HG02973 (cell line): ENCODE results near the gene SMIM12.

Source experiments
- ATAC-seq: cut with Tn5 transposase; IDR thresholded peaks from one replicate; pipeline ENCODE4 v1.9.1; 2021; ENCODE audit warnings: moderate library complexity; ENCODE audit not compliant: unreplicated experiment

The SMIM12 gene

DNA sequence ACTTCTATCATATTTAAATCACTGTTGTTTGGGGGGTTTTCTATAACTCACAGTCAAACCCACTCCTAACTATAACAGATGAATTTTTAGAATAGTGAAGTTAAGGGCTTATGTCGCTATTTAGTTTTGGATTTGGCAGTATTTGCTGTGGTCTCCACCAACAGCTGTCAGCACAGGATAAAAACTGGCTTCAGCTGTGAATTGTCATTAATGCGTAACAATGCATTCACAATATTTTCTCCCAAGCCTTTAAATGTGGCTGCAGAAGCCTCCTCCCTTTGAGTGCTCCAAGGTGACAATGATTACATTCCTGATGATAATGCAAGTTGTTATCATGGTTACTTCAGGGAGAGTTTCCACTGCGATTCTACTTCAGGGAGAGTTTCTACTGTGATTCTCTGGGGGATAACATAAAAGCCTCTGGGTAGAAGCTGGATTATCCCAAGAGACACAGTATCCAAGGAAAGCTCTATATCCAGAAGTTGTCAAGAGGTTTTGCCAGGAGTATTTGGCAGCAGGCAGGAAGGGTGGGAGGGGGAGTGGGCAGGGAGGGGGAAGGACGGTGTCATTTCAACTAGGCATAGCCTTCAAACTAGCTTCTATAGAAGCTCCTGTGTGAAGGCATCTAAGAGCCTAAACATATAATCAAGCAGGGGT lies 14.9 kb upstream of the SMIM12 start:
- no peak for ATAC-seq

DNA sequence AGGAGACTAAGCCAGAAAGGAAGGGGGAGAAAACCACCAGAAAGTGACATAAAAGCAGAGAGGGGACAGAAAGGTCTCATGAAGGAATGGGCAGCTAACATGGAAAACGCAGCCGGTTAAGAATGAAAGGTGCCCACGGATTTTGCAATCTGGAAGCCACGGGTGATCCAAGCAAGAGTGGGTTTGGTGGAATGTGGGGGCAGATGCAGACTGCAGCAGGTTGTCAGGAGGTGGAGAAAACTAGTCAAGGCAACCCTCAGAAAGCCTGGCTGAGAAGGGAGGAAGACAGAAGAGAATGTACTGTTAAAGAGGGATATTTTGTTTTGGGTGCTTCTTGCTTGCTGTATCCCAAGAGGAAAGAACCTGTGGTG lies 12.6 kb upstream of the SMIM12 start:
- no peak for ATAC-seq

DNA sequence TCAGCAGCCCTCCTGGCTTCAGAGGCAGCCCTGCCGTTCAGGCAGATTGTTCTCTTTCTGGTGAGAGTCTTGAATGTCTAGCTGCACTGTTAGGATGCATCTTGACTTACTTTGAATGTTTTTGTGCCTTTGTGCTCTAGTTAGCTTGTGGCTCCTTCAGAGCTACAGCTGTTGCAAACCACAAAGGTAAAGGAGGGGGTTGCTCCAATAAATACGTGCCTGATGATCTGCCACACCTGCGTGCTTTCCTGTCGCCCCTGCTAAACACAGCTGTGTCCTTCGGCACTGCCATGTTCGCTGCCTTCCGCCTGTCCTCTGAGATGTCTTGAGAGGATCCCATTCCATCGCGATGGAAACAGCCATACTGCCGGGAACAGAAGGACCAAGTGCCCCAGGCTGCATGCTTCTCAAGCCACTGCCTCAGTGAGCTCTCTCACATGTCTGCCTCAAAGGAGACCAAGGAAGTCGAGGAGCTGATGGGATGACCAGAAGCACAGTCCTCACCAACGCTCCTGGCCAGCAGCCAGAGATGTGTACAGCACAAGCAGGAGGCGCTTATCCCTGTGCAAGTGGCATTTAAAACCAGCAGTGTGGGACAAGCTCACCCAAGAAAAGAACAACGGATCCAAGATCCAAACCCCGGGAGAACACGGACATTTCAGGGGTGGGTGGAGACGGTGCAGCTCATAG lies 12.0 kb upstream of the SMIM12 start:
- no peak for ATAC-seq

DNA sequence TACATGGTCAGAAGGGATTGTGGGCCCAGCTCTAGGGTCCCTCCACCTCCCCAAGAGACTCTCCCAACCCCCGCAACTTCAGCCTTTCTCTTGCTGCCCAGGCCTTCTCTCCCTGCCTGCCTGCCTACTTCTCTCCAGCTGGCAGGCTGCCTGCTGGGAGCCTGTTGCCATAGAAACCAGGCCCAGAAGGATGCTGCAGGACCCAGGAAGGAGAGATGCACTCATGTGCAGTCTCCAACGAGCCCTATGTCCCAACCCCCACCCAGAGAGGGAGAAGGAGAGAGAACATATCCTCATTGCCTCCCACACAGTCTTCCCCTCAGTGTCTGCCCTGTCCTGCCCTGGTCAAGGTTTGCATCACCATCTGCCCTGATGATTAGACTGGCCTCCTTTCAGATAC lies 10.8 kb upstream of the SMIM12 start:
- no peak for ATAC-seq

DNA sequence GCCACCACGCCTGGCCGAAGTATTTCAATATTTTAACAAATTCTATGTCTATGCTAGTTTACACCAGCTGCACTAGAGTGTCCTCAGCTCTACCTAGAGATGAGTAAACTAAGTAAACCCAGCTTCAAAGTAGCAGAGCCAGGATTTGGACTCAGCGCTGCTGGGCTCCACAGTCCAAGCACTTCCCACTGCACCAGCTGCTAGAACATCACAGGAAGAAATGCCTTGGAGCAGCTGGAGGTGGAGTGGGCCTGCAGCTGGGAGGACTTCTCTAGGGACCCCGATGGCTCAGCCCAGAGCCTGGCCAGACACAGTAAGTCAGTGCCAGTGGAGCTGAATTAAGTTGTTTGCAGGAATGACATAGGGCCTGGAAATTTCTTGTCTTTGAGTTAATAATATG lies 10.2 kb upstream of the SMIM12 start:
- ATAC-seq: no peak

DNA sequence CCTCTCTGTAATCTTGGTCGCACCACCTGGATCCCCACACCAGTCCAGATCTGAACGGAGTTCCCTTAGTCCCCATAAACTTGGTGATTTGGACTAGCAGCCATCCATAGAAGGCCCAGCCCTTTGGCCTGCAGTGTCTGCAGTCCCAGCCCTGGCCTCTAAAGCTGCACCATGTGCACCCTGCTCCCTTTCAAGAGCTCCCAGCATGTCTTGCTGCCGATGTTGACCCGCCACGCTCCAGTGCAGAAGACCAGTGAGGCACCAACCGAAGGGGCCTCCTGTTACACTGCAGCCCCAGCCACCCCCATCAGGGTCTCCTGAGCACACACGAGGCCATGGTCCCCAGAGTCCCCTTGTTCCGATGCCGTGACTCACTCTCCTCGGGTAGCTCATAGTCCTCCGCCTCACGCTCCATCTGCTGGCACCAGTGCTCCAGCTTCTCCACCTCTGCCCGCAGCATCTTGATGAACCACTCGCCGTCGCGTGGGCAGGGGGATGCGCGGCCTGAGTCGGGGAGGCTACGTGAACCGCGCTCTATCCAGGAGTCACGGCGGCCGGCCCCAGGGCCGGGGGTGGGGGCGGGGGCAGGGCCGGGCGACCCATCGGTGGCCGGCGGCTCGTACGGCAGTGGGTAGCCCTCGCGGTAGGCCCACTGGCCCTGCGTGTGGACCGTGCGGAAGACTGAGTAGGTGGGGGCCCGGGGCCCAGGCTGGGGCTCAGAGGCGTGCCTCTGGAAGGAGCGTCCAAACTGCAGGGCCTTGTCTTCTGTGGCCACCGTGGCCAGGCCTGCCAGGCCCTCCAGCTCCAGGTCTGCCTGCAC lies 8.9 kb upstream of the SMIM12 start:
- no peak for ATAC-seq

DNA sequence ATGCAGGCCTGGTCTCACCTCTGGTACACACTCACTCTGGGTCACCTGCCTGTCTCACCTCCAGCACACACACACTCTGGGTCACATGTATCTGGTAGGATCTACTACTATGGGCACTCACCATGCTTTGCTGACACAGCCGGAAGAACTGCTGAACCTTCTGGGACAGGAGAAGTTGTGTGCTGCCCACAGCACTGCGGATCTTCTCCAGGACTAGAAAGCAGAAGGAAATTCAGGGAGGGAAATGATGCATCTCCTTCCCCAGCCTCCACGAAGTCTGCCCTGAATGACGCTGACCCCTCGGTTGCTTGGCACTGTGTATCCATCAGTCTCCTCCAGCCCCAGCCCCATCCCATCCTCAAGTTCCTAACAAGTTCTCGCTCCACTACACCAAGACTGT lies 7.9 kb upstream of the SMIM12 start:
- ATAC-seq: no peak

DNA sequence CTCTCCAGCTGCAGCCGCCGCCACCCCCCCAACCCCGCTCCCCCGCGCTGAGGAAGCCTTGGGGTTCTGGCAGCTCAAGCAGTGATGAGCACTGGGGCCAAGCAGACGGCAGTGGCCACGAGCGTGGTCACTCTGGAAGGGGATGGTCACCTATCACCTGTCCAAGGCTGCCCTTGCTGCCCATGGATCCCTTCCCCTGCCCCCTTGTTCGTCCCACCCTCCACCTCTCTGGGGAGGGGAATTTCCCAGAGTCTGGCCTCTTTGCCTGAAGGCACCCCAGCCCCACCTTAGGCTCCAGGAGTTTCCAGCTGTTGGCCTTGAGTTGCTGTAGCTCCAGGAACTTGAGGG lies 7.2 kb upstream of the SMIM12 start:
- no peak for ATAC-seq

DNA sequence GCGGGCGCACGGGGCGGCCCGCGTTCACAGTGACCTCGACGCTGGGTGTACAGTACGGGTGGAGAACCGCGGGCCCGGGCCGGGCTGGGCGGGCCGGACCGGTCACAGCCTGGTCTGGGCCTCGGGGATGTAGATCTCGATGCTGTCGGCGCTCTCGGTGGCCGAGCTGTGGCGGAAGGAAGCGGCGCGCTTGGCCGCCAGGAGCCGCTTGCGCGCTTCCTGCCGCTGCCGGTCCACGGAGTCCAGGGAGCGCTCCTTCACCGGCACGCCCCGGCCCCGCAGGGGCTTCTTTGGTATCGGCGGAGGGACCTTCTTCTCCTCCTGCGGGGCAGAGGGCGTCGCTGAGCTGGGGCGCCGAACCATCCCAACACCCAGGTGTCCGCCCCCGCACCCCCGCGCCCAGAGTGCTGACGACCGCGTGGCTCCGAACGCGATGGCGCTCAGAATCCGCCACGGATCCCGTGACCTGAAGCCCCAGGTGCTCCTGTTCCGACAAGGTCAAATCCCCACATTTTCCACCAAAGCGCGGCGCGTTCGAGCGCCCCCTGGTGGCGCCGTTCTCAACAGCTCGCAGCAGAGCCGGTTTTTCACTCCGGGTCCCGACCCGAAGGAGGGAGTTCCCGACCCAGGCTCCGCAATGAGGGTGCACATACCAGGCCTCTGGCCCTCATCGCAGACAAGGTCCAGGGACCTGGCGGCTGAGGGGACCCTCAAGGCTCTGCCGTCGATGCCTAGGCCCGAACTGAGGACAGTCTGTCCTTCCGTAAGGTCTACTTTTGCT lies 6.6 kb upstream of the SMIM12 start:
- ATAC-seq: no peak

DNA sequence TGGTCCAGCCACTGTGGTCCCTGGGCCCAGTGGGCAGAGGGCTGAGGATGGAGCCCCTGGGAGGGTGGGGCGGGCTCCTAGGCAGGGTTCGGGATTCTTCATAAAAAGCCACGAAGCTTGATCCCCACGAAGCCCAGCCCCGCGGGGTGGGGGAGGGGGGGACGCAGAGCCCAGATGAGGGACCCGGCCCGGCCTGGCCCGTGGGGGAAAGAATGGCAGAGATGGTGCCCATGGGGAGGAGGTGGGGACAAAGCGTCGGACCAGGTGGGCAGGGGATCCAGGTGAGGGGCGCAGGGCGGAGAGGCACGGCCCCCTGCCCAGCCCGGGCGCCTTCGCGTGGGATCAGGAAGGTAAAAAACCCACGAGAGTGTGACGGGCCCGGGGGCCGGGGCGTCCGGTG lies 6.0 kb upstream of the SMIM12 start:
- no peak for ATAC-seq

DNA sequence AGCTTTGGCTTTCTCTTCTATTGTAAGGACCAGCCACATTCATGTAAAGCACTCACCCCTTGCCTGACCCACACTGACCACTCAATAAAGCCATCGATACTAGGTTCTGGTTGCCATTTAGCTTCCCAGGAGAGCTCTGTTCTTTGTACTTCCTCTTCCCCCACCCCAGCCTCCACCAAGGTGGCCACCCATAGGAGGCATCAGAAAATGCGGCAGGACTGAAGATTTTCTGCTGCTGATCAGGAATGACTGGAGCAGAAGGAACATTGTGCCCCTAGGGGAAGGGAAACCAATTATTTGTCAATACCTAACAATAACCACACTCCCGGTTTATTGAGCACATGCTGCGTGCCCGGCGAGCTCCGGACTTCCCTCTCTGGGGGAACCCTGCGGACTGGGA lies 5.2 kb upstream of the SMIM12 start:
- no peak for ATAC-seq

DNA sequence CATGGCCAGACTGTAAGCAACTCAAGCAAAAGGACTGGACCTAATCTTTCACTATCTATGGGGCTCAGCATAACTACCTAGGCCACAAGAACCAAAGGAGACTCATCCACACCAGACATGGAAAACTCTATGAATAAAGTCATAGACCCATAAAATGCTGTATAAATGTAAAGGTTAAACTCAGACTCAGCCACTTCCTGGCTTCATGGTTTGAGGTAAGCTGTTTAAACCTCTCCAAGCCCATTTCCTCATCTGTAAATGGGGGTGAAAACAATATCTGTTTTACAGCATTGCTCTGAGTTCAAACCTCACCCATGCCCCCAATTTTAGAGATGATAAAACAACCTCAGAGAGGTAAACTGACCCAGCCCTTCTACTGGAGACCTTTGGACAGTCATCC lies 4.0 kb upstream of the SMIM12 start:
- no peak for ATAC-seq

DNA sequence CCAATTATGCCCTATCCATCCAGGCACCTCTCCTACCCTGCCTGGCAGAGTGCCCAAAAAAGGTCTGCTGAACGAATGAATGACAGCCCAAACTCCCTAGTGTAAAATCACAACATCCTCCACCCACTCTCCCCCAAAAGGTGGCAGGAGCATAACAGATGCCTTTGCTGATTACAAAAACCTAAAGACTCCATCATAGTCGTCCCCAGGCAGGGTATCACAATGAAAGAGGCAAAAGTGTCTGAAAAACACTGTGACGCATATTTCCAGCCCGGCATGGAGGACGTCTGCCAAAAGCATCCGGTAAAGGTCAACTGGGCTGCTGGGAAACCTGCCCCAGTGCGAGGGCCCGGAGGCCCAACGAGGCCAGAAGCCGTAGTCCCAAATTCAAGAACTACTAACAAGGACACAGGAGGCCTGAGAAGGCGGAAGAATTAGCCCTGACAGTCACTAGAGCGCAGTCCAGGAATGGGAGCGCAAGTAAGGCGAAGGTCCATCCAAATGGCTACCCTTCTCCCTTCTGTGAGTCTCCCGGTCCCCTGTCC lies 576 bp downstream of the SMIM12 start:
- ATAC-seq: no peak

DNA sequence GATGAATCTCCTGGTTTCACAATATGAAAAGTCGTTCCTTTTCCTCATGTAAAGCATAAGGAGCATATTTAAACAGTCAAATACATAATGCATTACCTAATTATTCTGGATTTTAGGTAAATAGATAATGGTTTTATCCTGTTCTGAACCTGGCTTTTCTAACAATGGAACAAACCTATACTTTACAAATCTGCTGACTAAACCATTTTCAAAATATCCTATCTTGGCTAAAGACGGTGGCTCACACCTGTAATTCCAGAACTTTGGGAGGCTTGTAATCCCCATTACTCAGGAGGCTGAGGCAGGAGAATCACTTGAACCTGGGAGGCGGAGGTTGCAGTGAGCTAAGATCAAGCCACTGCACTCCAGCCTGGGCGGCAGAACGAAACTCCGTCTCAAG lies 2.9 kb downstream of the SMIM12 start:
- no peak for ATAC-seq

DNA sequence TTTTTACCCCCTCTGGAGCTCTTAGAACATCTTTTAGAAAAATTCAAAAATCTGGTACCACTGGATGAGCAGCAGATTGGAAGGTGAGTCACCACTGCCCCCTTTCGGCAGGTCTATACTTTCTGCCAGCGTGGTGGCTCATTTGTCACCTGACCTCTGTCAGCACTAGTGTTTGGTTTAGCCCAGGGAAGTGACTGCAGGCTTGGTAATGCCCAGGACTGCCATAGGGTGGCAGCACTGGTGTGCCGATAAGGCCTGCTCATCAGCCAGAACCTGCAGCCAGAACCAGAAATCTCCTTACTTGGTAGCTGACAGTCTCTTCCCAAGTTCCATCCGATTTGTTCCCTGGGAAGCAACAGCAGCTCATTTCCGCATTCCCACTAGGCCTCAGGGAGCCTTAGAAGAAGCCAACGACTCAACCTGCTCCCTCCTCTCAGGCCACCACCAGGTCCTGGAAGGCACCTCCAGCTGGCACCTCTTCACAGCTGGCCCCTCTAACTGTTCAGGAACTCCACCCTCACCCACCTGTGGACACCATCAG lies 6.8 kb downstream of the SMIM12 start:
- ATAC-seq: peak; percentile 91

DNA sequence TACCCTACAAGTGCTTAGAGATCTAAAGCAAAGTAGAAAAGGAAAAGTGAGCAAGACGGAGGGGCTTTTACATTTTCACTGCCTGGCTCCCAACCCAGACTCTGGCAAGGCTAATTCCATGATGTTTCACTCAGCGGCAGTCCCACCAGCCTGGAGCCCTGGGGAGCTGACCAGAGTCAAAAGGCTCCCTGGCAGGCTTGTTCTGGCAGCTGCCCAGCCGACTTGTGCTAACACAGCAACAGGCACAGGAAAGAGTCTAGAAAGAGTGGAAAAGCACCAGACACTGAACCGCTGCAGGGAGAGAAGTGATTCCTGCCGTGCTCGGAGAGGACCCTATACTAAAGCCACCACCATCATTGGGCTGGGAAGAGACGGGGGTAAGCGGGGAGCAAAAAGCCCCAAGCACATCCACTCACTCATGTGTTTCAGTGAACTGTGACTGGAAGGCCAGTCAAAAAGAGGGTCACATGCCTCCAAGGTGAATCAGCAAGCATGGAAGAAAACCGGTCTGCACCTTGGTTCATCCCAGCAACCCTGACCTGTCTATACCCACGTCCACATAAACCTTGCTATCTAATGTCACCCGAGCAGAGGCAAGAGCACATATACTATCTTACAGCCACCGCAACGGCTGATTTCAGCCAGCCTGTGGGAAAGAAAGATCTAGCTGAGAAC lies 8.0 kb downstream of the SMIM12 start:
- ATAC-seq: no peak

DNA sequence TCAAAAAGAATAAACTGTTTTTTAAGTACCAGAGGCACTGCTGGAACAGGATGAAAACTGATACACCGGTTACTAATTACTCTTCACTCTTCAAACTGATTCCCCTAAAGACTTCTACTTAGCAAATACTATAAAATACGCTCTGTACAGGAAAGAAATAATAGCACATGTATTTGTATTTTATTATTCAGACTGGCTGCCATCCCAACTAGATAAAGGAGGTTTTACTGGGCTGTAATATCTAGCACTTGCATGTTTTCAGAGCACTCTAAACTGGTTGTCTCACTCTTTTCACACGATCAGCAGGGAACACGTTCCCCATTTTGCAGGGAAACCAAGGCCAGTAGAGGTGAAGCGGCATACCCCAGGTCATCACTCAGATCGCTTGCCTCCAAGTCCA lies 9.2 kb downstream of the SMIM12 start:
- ATAC-seq: no peak

DNA sequence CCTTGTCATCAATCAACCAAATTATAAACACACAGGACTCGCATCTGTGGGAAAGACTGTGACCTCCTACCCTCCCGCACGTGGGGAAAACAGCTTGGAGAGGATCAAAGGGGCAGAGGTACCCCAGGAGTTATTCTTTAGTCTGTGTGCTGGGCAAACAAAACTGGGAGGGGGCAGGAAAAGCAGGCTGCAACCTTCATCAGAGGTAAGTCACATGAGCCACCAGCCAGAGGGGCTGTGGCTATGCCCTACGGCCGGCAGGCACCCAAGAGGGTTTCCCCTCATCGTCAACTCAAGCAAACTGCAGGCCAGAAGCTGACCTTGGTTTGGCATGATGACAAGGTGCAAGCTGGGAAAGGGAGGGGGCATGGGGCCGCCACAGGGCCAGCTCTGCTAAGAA lies 12.5 kb downstream of the SMIM12 start:
- no peak for ATAC-seq

DNA sequence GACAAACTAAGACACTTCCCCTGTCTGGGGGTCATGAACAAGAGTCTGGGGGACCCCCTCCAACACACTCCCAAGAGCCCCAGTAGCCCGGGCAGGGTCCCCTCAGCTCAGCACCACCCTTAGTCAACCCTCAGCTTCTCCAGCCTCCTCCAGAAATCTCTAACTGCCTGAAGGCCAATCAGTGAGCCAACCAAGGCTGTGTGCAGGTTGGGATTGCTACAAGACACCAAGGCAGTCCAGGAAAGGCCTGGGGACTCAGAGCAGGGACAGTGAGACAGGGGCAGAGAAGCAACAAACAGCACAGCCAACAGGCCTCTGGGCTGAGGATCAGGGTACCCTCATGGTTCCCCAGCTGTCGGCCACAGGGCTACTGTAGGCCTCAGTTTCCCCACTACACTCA lies 13.3 kb downstream of the SMIM12 start:
- ATAC-seq: no peak

DNA sequence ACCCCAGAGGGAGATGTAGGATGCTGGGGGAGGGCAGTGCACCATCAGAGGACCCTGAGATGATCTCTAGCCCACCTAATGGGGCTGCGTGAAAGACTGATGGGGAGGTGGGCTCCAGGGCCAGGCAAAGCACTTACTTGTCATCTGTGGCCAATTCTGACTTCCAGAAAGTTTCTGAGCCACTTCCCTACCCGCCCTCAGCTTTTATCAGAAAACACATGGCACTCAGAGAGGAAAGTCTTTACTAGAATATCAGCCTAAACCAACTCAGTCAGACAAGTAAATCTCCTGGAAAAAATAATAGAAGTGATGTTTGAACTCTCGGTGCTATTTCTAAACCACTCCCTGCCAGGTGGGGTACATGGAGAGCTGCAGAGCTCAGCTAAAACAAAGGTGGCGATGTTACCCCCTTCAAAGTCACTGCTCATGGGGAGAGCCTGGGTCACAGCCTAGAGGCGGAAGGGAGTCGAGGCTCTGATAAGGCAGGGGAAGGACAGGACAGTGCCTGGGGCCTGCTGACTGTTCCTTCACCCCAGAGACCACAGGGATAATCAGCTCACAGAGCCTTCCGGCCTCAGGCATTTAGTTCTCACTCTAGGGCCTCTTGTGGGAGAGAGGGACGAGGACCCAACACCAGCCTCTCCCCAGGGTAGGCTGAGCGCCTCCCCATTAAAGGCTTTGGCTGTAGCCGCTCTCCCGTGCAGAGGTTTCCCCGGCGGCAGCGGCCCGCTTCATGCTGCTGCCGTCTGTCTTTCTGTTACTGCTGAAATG lies 14.2 kb downstream of the SMIM12 start:
- no peak for ATAC-seq
